Testis (tissue), 3 donors: ENCODE data around the gene ITGA1. TPM values are rescaled to one million over a fixed set of nuclear protein-coding genes. Genes with fewer than 3 reads are reported as not detected.

Experiments
- DNase-seq: peaks from one replicate; pipeline ENCODE4 v3.0.0-alpha.2; 2019
- H3K27ac ChIP-seq, 2 donors: fragments of 200-600 bp; sonication (generic); one replicate each; pipeline ENCODE4 v1.5.1; 2019
- H3K27me3 ChIP-seq: fragments of 200-600 bp; sonication (generic); one replicate; pipeline ENCODE4 v1.5.1; 2019
- H3K36me3 ChIP-seq: fragments of 200-600 bp; sonication (generic); one replicate; pipeline ENCODE4 v1.5.1; 2017; ENCODE audit warnings: low read depth; ENCODE audit errors: missing control alignments
- H3K4me1 ChIP-seq: fragments of 200-600 bp; sonication (generic); one replicate; pipeline ENCODE4 v1.5.1; 2019
- H3K4me3 ChIP-seq, 2 donors: fragments of 200-600 bp; sonication (generic); one replicate each; pipeline ENCODE4 v1.5.1; 2017 to 2019
- H3K9me3 ChIP-seq: fragments of 200-600 bp; sonication (generic); one replicate; pipeline ENCODE4 v1.5.1; 2017
- POLR2A ChIP-seq: fragments of 450-650 bp; IDR thresholded peaks from one replicate; pipeline ENCODE4 v1.6.1; 2017; ENCODE audit warnings: antibody characterized with exemption, mild to moderate bottlenecking, moderate library complexity
- WGBS, 2 donors: methylation state at CpG; one replicate each; pipeline ENCODE4 v1.1.5; 2018; 5-methylcytosine and 5-hydroxymethylcytosine counted together
- intact Hi-C: fragments of 100-400 bp; cut with DNase I; formaldehyde crosslinking; loops from one replicate; pipeline ENCODE4 v1.15.1; 2023; ENCODE audit warnings: low total_unique reads
- polyA plus RNA-seq: library from polyadenylated mRNA; stranded (reverse); fragments of 350-450 nt; fragmentation: Illumina TruSeq; extraction: RNeasy Lipid Tissue Mini Kit (QIAGEN cat#74804); gene quantifications from one replicate; pipeline ENCODE4 v1.2.3, GENCODE V29; 2014; ENCODE audit warnings: low read depth, low replicate concordance; ENCODE audit not compliant: insufficient read depth
- total RNA-seq, 2 donors: library from RNA; depleted of rRNA; stranded (reverse); fragments of >200 nt; gene quantifications; one replicate each; pipeline ENCODE4 v1.2.3, GENCODE V29; 2016
- TF ChIP-seq, protein P1 (sequence below), 3 experiments: fragments of 450-650 bp in 2 of 3; fragments of 200-600 bp in 1 of 3; sonication (generic) in 1 of 3; IDR thresholded peaks; one replicate each; pipeline ENCODE4 v1.5.1; 2016 to 2019; ENCODE audit warnings: antibody characterized with exemption in 3 of 3, mild to moderate bottlenecking in 2 of 3, moderate library complexity in 1 of 3

ITGA1 gene
- total and polyA plus RNA-seq, 3 donors from 2014 or later: 7.3 to 8.1 (median 7.5) TPM

DNA sequence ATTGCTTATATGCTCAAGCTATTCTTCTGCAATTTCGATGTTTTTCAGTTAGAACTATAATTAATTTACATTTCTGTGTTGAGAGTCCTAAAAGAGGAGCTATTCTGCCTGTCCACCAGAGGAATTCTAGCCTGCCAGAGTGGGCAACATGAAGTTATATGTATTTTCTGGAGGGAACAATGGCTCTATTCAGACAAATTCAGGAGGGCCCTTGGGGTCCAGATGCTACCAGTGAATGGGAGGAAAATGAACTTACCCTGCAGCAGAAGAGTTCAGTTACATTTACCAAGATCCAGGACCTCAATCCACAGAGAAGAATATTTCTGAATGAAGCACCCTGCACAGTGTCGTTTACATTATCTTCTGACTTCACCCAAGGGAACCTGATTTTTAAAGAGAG, 80.7 kb downstream of the ITGA1 start:
- H3K4me3 ChIP-seq: no peak overlapping the region
- no peaks in the 10 kb centered on the region for H3K9me3 ChIP-seq
- H3K36me3 ChIP-seq: no peaks in the 10 kb centered on the region
- intact Hi-C loops: no loop called here
- no peaks in the 10 kb centered on the region for H3K27me3 ChIP-seq
- TF ChIP-seq POLR2A: no peak
- TF ChIP-seq, protein P1, sequence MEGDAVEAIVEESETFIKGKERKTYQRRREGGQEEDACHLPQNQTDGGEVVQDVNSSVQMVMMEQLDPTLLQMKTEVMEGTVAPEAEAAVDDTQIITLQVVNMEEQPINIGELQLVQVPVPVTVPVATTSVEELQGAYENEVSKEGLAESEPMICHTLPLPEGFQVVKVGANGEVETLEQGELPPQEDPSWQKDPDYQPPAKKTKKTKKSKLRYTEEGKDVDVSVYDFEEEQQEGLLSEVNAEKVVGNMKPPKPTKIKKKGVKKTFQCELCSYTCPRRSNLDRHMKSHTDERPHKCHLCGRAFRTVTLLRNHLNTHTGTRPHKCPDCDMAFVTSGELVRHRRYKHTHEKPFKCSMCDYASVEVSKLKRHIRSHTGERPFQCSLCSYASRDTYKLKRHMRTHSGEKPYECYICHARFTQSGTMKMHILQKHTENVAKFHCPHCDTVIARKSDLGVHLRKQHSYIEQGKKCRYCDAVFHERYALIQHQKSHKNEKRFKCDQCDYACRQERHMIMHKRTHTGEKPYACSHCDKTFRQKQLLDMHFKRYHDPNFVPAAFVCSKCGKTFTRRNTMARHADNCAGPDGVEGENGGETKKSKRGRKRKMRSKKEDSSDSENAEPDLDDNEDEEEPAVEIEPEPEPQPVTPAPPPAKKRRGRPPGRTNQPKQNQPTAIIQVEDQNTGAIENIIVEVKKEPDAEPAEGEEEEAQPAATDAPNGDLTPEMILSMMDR (IDR thresholded peaks at IDR 0.05): no peak
- DNase-seq: no peak
- 88 to 91% methylated on average over 2 of the region's 2 CpGs for whole genome bisulfite sequencing, 2 donors
- peaks cover 12% of the 10 kb centered on the region for H3K4me1 ChIP-seq
- no peak overlapping the region for H3K27ac ChIP-seq

DNA sequence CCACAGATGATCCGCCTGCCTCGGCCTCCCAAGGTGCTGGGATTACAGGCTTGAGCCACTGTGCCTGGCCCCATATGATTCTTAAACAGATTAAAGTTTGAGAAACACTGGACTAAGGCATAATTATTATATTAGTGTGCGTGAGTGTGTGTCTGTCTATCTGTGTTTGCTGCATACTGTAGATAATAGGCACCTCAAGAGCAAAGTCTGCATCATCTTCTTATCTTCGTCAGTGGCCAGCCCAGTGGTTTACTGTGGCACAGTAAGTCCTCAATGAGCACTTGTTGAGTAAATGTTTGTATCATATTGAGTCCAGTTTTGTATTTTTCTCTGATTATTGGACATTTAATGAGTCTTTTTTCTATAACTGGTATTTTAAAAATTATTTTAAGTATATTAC, 81.7 kb downstream of the ITGA1 start:
- H3K27me3 ChIP-seq: no peaks in the 10 kb centered on the region
- TF ChIP-seq, protein P1 (IDR thresholded peaks at IDR 0.05): no peak
- no peak for TF ChIP-seq POLR2A
- peaks cover 4% of the 10 kb centered on the region for H3K4me1 ChIP-seq
- H3K36me3 ChIP-seq: no peaks in the 10 kb centered on the region
- H3K27ac ChIP-seq: no peak overlapping the region
- H3K4me3 ChIP-seq: no peak overlapping the region
- DNase-seq: no peak
- H3K9me3 ChIP-seq: no peaks in the 10 kb centered on the region
- WGBS, 2 donors: 85 to 94% methylated on average over 4 of the region's 4 CpGs
- intact Hi-C loops: no loop called here

DNA sequence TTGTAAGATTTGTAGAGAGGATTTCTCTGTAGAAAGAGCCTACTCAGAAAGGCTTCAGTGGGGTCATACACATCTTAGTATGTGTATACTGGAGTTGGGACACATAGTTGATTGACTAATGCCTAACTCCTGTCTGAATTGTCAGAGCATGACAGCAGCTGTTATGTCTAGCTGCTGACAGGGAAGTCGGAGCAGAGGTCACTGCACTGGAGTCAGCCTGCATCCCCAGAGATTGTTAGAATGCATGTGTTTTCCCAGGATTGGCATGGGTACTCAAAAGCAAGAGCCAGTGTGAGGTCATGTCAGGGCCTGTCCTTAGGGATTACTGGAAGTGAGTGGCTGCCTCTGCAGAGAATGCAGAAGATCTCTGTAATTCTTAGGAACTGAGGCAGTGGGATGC, 82.7 kb downstream of the ITGA1 start:
- Histone ChIP-seq H3K4me1 (no peaks in the 10 kb centered on the region), H3K27me3 (no peaks in the 10 kb centered on the region), H3K36me3 (no peaks in the 10 kb centered on the region), H3K27ac (no peak overlapping the region), H3K4me3 (no peak overlapping the region), H3K9me3 (no peaks in the 10 kb centered on the region)
- TF ChIP-seq, protein P1 (IDR thresholded peaks at IDR 0.05): no peak
- TF ChIP-seq POLR2A: no peak
- 78 to 92% methylated on average over 1 of the region's 1 CpG for WGBS, 2 donors
- intact Hi-C loops: no loop called here
- DNase-seq: no peak

DNA sequence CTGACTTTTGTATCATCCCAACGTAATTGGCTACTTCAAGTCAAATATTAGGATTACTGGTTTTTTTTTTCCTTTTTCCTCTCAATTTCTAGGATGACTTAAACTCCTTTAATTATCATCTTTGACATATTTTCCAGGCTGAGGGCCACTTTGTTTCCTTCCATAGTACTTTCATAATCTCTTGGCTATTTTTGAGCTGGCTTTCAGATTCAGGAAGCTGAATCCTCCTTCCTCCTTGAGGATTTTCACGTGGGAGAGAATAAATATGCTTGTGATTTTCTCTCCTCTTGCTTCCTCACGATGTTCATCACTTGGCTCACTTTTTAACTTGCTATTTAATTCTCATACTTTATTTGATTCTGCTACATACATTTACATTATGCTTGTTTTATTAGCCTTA, 88.1 kb downstream of the ITGA1 start:
- intact Hi-C loops: no loop called here
- H3K27me3 ChIP-seq: no peaks in the 10 kb centered on the region
- no peak for DNase-seq
- H3K4me3 ChIP-seq: no peak overlapping the region
- WGBS, 2 donors: 54 to 59% methylated on average over 3 of the region's 3 CpGs
- no peaks in the 10 kb centered on the region for H3K36me3 ChIP-seq
- TF ChIP-seq, protein P1 (IDR thresholded peaks at IDR 0.05): no peak
- no peak for TF ChIP-seq POLR2A
- H3K9me3 ChIP-seq: no peaks in the 10 kb centered on the region
- H3K27ac ChIP-seq: no peak overlapping the region
- no peaks in the 10 kb centered on the region for H3K4me1 ChIP-seq

DNA sequence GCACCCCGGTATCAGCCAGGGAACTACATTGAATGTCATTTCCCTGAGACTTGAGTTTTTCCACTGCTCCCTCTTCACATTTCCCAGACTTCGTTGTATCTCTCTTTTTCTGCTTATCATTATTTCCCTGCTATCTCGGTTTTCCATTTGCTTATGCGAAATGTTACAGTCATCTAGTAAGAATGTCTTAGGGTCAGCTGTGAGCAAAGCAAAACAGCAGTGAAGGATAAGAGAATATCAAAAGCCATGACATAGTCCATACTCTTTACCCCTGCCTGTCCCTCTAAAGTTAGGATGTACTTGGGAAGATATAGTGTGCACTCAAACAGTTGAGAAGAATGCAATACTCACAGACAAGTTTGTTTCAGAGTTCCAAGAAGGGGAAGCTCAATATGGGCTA, 88.7 kb downstream of the ITGA1 start:
- H3K36me3 ChIP-seq: no peaks in the 10 kb centered on the region
- intact Hi-C loops: no loop called here
- H3K9me3 ChIP-seq: no peaks in the 10 kb centered on the region
- no peak overlapping the region for H3K4me3 ChIP-seq
- H3K27me3 ChIP-seq: no peaks in the 10 kb centered on the region
- WGBS, 2 donors: 68 to 69% methylated on average over 4 of the region's 4 CpGs
- no peaks in the 10 kb centered on the region for H3K4me1 ChIP-seq
- DNase-seq: no peak
- no peak overlapping the region for H3K27ac ChIP-seq
- TF ChIP-seq, protein P1 (IDR thresholded peaks at IDR 0.05): no peak
- TF ChIP-seq POLR2A: no peak
